ENCODE measurements around the gene ZNF160. TPM values are rescaled to one million over a fixed set of nuclear protein-coding genes. Genes with fewer than 3 reads are reported as not detected.

The ZNF160 gene
- total RNA-seq (10 to 100 TPM; 26.8 to 86.9 TPM), polyA plus RNA-seq (10 to 100 TPM; 16.7 to 17.9 TPM)
- long read RNA-seq, donor 1, full-length matches to known transcripts: 9 of 9 reads
- long read RNA-seq, donor 1, partial matches to known transcripts: 0 of 9 reads
- long read RNA-seq, donor 1, other reads (novel, unspliced or antisense): 0 of 9 reads
- long read RNA-seq, donor 2, full-length matches to known transcripts: 2 of 2 reads
- long read RNA-seq, donor 2, partial matches to known transcripts: 0 of 2 reads
- long read RNA-seq, donor 2, other reads (novel, unspliced or antisense): 0 of 2 reads
- long read RNA-seq, donor 3, full-length matches to known transcripts: 12 of 12 reads
- long read RNA-seq, donor 3, partial matches to known transcripts: 0 of 12 reads
- long read RNA-seq, donor 3, other reads (novel, unspliced or antisense): 0 of 12 reads
- long read RNA-seq, donor 4, full-length matches to known transcripts: 4 of 4 reads
- long read RNA-seq, donor 4, partial matches to known transcripts: 0 of 4 reads
- long read RNA-seq, donor 4, other reads (novel, unspliced or antisense): 0 of 4 reads
- long read RNA-seq, donor 5, full-length matches to known transcripts: 9 of 14 reads
- long read RNA-seq, donor 5, partial matches to known transcripts: 5 of 14 reads
- long read RNA-seq, donor 5, other reads (novel, unspliced or antisense): 0 of 14 reads

DNA sequence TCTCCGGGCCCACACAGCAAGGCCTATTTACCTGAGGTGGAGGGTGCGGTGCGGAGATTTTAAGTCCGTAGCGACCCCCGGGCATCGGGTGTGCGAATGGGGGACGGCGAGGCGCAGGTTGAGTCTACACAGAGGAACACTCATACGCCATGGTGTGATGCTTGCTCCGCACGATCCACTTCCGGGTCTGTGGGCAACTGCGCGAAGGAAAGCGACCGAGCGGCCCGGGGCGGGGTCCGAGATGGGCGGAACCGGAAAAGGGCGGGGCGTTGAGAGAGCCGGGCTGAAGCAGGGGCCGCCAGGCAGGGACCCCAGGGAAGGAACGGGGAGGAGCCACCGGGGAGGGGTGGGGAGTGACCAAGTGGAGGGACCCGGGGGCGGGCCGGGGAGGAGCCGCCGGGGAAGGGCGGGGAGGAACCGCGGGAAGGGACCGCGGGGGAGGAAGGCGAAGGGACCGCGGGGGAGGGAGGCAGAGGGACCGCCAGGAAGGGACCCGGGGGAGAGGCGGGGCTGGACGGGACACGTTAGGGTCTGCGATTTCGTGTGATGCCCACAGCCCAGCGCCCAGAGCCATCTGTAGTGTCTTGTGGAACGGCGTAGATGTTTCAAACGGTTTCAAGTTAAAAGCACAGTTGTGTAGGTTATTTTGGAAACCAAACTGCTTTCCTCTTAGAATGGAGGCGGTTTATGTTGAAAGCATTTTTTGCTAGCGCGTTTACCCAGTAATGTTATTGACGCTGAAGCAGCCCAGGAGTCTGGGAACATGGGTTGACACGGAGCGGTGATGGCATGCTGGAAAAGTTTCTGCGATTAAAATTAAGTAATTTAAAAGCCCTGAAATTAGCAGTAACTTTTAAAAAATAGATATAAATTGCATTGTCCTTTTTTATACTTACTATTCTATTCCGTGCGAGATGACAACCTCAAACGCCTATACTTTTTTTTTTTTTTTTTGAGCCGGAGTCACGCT, at the start of gene ZNF160:
Gene ZNF160 (minus strand): TSS at position 189 of the 970 bp plus-strand sequence. CDS start 17,146 bp downstream, outside the sequence.
- Histone ChIP-seq H3K4me1 (ENCODE audit: control insufficient read depth in 5 of 5, insufficient read depth in 5 of 5, low read length in 5 of 5) (peaks cover 4 to 14% (median 6%) of the 10 kb centered on the region in 5 donors), H3K4me3 (peak within 1 kb of the TSS; percentile 79), H3K9ac (ENCODE audit: insufficient read depth in 1 of 2, low read length in 2 of 2) (peak within 1 kb of the TSS; percentile 82 to 97), H3K27me3 (ENCODE audit: control insufficient read depth in 3 of 3, insufficient read depth in 3 of 3, low read length in 2 of 3) (no peaks in the 10 kb centered on the region), H3K9me3 (ENCODE audit: control insufficient read depth in 4 of 4, insufficient read depth in 3 of 4, low read length in 3 of 4) (peaks cover 0 to 3% (median under 1%) of the 10 kb centered on the region in 4 donors), H3K27ac (ENCODE audit: low read depth in 1 of 2, low read length in 1 of 2) (peak within 1 kb of the TSS; percentile 95), H3K36me3 (ENCODE audit: control insufficient read depth in 4 of 4, insufficient read depth in 4 of 4, low read length in 4 of 4) (peaks cover 3 to 6% (median 5%) of the 10 kb centered on the region in 4 donors)
- ATAC-seq (ENCODE audit: insufficient read depth, low FRiP score) (peak; percentile 99), DNase-seq (peak; percentile 99)
- WGBS, 2 donors: 2% methylated on average over 63 to 67 of the region's 67 CpGs
- TF ChIP-seq, protein P1, sequence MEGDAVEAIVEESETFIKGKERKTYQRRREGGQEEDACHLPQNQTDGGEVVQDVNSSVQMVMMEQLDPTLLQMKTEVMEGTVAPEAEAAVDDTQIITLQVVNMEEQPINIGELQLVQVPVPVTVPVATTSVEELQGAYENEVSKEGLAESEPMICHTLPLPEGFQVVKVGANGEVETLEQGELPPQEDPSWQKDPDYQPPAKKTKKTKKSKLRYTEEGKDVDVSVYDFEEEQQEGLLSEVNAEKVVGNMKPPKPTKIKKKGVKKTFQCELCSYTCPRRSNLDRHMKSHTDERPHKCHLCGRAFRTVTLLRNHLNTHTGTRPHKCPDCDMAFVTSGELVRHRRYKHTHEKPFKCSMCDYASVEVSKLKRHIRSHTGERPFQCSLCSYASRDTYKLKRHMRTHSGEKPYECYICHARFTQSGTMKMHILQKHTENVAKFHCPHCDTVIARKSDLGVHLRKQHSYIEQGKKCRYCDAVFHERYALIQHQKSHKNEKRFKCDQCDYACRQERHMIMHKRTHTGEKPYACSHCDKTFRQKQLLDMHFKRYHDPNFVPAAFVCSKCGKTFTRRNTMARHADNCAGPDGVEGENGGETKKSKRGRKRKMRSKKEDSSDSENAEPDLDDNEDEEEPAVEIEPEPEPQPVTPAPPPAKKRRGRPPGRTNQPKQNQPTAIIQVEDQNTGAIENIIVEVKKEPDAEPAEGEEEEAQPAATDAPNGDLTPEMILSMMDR (IDR thresholded peaks at IDR 0.05; ENCODE audit: control extremely low read depth, extremely low read depth): no peak

DNA sequence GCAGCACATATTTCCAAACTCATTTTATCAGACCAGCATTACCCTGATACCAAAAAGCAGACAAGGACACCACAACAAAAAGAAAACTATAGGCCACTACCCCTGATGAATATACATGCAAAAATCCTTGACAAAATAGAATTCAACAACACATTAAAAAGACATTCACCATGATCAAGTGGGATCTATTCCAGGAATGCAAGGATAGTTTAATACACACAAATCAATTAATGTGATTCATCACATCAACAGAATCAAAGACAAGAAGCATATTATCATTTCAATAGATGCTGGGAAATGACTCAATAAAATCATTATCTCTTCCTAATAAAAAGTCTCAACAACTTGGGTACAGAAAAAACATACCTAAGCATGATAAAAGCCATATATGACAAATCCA, 44.4 kb upstream of the ZNF160 start:
- H3K4me1 ChIP-seq (ENCODE audit: control insufficient read depth in 5 of 5, insufficient read depth in 5 of 5, low read length in 5 of 5): no peaks in the 10 kb centered on the region
- TF ChIP-seq, protein P1 (IDR thresholded peaks at IDR 0.05; ENCODE audit: control extremely low read depth, extremely low read depth): no peak
- H3K9me3 ChIP-seq (ENCODE audit: control insufficient read depth in 4 of 4, insufficient read depth in 3 of 4, low read length in 3 of 4): peaks cover 5 to 43% (median 23%) of the 10 kb centered on the region in 4 donors
- DNase-seq (no peak), ATAC-seq (ENCODE audit: insufficient read depth, low FRiP score) (no peak)
- H3K9ac ChIP-seq (ENCODE audit: insufficient read depth in 1 of 2, low read length in 2 of 2): no peak overlapping the region
- no peak overlapping the region for H3K4me3 ChIP-seq
- peaks cover 18 to 54% (median 41%) of the 10 kb centered on the region in 4 donors for H3K36me3 ChIP-seq (ENCODE audit: control insufficient read depth in 4 of 4, insufficient read depth in 4 of 4, low read length in 4 of 4)
- H3K27me3 ChIP-seq (ENCODE audit: control insufficient read depth in 3 of 3, insufficient read depth in 3 of 3, low read length in 2 of 3): no peaks in the 10 kb centered on the region
- no peak overlapping the region for H3K27ac ChIP-seq (ENCODE audit: low read depth in 1 of 2, low read length in 1 of 2)

DNA sequence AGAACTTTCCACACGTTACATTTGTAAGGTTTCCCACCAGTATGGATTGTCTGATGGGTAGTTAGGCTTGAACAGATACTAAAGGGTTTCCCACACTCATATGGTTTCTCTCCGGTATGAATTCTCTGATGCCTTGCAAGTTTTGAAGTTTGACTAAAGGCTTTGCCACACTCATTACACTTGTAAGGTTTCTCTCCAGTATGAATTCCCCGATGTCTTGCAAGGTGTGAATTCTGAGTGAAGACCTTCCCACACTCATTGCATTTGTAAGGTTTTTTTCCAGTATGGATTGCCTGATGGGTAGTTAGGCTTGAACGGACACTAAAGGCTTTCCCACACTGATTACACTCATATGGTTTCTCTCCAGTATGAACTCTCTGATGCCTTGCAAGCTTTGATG, 37.1 kb upstream of the ZNF160 start:
- WGBS, 2 donors: 97 to 98% methylated on average over 4 of the region's 4 CpGs
- TF ChIP-seq, protein P1 (IDR thresholded peaks at IDR 0.05; ENCODE audit: control extremely low read depth, extremely low read depth): no peak
- Histone ChIP-seq H3K36me3 (ENCODE audit: control insufficient read depth in 4 of 4, insufficient read depth in 4 of 4, low read length in 4 of 4) (peaks cover 9 to 33% (median 25%) of the 10 kb centered on the region in 4 donors), H3K9ac (ENCODE audit: insufficient read depth in 1 of 2, low read length in 2 of 2) (no peak overlapping the region), H3K27me3 (ENCODE audit: control insufficient read depth in 3 of 3, insufficient read depth in 3 of 3, low read length in 2 of 3) (no peaks in the 10 kb centered on the region), H3K27ac (ENCODE audit: low read depth in 1 of 2, low read length in 1 of 2) (no peak overlapping the region), H3K9me3 (ENCODE audit: control insufficient read depth in 4 of 4, insufficient read depth in 3 of 4, low read length in 3 of 4) (peaks cover 17 to 47% (median 20%) of the 10 kb centered on the region in 4 donors), H3K4me3 (no peak overlapping the region), H3K4me1 (ENCODE audit: control insufficient read depth in 5 of 5, insufficient read depth in 5 of 5, low read length in 5 of 5) (no peaks in the 10 kb centered on the region)
- DNase-seq: no peak
- ATAC-seq (ENCODE audit: insufficient read depth, low FRiP score): no peak
